ENCODE data around the gene SLC25A11.

GRCh38 chr17:4903051-4903818, 36.6 kb downstream of the SLC25A11 start, which contains the start of gene CHRNE:
- TF ChIP-seq POLR2A (IDR thresholded peaks at IDR 0.05) (no peak), CTCF (IDR thresholded peaks at IDR 0.05) (peak; percentile 50 to 90 (median 71))
